Colonic mucosa (tissue), 4 donors: Measurements from ENCODE around the gene ADARB2. TPM values are rescaled to one million over a fixed set of nuclear protein-coding genes. Genes with fewer than 3 reads are reported as not detected.

Experiments
- DNase-seq: peaks from one replicate; pipeline ENCODE4 v3.0.0-alpha.2; 2020
- H3K27ac ChIP-seq: fragments of 200-600 bp; one replicate; pipeline ENCODE4 v1.8.0; 2021
- H3K27me3 ChIP-seq: fragments of 200-600 bp; one replicate; pipeline ENCODE4 v1.8.0; 2021
- H3K36me3 ChIP-seq: fragments of 200-600 bp; one replicate; pipeline ENCODE4 v1.8.0; 2021
- H3K4me1 ChIP-seq: fragments of 200-600 bp; one replicate; pipeline ENCODE4 v1.8.0; 2021; ENCODE audit warnings: mild to moderate bottlenecking
- H3K4me3 ChIP-seq: fragments of 200-600 bp; one replicate; pipeline ENCODE4 v1.8.0; 2021
- H3K9ac ChIP-seq, 2 donors: one replicate each; pipeline ENCODE4 v1.7.0; 2013; ENCODE audit warnings: control low read depth in 2 of 2, low read depth in 2 of 2, low read length in 2 of 2
- H3K9me3 ChIP-seq: fragments of 200-600 bp; one replicate; pipeline ENCODE4 v1.8.0; 2021
- intact Hi-C: fragments of 100-400 bp; cut with DNase I; formaldehyde crosslinking; loops from one replicate; pipeline ENCODE4 v1.14.1; 2022
- total RNA-seq, 2 donors: library from RNA; stranded (reverse); fragmentation: NEBNext Ultra II Directional in 1 of 2; extraction: Animal tissue kit (Norgen Biotek cat#: 25700) in 1 of 2; gene quantifications; one replicate each; pipeline ENCODE4 v1.2.1, GENCODE V29; 2021
- TF ChIP-seq, protein P1 (sequence below): fragments of 200-600 bp; IDR thresholded peaks from one replicate; pipeline ENCODE4 v1.8.0; 2022; ENCODE audit warnings: antibody characterized with exemption, mild to moderate bottlenecking
- donor health status: healthy.
- donor health status: DM: no; HTN: no; CAD: no.
- donor health status: DM: no; HTN: no; CAD: no.

Gene ADARB2
- total RNA-seq, 2 donors from 2014 or later, result 0.19 TPM; not detected in 1

DNA sequence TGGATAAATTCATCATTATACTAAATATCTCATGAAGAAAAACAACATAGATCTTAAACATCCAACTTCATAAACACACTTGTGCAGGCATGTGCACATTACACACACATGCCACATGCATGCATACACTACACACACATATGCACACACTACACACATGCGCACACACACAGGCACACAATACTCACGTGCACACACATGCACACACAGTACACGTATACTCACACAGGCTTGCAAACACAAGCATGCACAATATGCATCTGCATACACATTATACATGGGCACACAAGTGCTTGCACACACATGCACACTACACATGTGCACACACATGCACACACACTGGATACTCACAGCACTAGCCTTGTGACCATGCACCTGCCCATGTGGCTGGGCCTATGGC, 105.2 kb downstream of the ADARB2 start:
- Histone ChIP-seq H3K36me3 (no peaks in the 10 kb centered on the region), H3K9me3 (no peaks in the 10 kb centered on the region), H3K9ac (no peak overlapping the region), H3K4me3 (no peak overlapping the region), H3K27ac (no peak overlapping the region), H3K27me3 (no peaks in the 10 kb centered on the region), H3K4me1 (no peaks in the 10 kb centered on the region)
- intact Hi-C loops, result no loop called here
- TF ChIP-seq, protein P1, sequence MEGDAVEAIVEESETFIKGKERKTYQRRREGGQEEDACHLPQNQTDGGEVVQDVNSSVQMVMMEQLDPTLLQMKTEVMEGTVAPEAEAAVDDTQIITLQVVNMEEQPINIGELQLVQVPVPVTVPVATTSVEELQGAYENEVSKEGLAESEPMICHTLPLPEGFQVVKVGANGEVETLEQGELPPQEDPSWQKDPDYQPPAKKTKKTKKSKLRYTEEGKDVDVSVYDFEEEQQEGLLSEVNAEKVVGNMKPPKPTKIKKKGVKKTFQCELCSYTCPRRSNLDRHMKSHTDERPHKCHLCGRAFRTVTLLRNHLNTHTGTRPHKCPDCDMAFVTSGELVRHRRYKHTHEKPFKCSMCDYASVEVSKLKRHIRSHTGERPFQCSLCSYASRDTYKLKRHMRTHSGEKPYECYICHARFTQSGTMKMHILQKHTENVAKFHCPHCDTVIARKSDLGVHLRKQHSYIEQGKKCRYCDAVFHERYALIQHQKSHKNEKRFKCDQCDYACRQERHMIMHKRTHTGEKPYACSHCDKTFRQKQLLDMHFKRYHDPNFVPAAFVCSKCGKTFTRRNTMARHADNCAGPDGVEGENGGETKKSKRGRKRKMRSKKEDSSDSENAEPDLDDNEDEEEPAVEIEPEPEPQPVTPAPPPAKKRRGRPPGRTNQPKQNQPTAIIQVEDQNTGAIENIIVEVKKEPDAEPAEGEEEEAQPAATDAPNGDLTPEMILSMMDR, result no peak
- no peak for DNase-seq

DNA sequence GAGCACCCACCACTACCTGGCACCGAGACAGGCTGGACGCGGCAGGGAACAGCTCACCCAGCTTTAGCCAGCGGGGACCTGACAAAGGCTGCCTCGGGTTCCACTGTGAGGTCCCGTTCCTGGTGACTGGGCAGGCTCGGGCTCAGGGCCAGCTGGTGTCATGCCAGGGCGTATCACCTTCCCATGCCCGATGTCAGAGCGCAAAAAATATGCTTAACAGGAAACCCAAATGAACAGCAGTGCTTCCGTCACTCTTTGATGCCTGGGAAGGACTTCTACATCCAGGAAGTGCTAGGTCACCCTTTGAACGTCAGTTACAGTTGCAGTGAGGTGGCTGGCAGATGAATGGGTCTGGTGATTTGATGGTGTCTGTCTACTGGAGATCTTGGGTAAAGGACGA, 106.0 kb downstream of the ADARB2 start:
- no peak for DNase-seq
- H3K9ac ChIP-seq, result no peak overlapping the region
- H3K4me1 ChIP-seq, result no peaks in the 10 kb centered on the region
- H3K9me3 ChIP-seq, result no peaks in the 10 kb centered on the region
- H3K4me3 ChIP-seq, result no peak overlapping the region
- TF ChIP-seq, protein P1, result no peak
- H3K27me3 ChIP-seq, result no peaks in the 10 kb centered on the region
- no peaks in the 10 kb centered on the region for H3K36me3 ChIP-seq
- no peak overlapping the region for H3K27ac ChIP-seq
- intact Hi-C loops, result no loop called here

DNA sequence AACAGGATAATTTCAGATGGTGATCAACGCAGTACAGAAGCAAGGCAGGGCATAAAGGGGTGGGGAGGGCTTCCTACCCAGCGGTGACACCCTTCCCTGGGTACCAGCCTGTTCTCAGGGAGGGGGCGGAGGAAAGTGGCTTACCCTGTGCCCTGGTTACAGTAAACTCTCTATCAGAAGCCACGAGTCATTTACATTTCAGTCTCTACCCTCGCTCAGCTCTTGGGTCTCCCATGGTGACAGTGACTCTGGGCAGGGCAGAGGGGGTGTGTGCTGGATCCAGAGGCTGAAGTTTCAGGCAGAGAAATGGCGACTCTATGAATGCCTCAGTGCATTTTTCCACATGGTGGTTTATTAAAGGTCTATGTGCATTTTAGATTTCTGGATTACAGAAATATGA, 107.0 kb downstream of the ADARB2 start:
- TF ChIP-seq, protein P1, result no peak
- Histone ChIP-seq H3K27me3 (no peaks in the 10 kb centered on the region), H3K9me3 (no peaks in the 10 kb centered on the region), H3K36me3 (no peaks in the 10 kb centered on the region), H3K9ac (no peak overlapping the region), H3K27ac (no peak overlapping the region), H3K4me1 (no peaks in the 10 kb centered on the region), H3K4me3 (no peak overlapping the region)
- intact Hi-C loops, result no loop called here
- DNase-seq, result no peak

DNA sequence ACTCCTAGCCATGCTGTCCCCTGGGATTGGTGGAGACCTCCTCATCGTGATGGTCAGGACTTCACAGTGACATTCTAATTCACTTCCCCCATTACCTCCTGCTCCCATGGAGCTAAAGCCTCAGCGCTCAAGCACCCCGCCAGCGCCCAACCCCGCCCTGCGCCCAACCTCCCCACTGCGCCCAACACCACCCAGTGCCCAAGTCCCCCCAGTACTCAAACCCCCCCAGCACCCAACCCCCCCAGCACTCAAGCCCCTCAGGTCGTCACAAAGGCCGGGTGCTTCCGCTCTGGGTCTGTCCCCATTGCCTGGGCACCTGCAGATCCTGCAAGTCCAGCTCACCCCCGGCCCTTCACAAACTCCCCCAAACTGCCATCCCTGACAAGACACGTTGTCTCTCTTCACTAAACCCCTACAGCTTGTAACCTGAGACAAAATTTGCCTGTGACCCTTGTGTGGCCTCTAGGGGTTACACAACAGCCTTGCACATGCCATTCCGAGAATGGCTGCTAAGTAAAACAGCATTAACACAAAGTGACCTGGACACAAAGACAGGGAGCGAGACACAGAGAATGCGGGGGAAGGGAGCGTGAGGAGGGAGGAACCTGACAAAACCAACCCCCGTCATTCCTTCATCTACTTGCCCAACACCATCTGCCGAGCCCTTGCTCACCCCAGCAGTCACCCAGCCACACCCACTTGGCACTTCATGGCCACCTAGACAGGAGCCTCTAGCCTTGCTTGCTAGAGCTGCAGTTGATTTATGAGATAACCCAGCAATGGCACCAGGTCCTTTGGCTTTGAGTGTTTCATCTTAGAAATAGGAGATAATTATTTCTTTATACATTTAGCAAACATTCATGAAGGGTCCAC, 107.8 kb downstream of the ADARB2 start:
- no peaks in the 10 kb centered on the region for H3K9me3 ChIP-seq
- H3K27me3 ChIP-seq, result no peaks in the 10 kb centered on the region
- intact Hi-C loops, result no loop called here
- TF ChIP-seq, protein P1, result no peak
- no peak overlapping the region for H3K27ac ChIP-seq
- no peak overlapping the region for H3K9ac ChIP-seq
- no peaks in the 10 kb centered on the region for H3K36me3 ChIP-seq
- DNase-seq, result no peak
- H3K4me1 ChIP-seq, result no peaks in the 10 kb centered on the region
- H3K4me3 ChIP-seq, result no peak overlapping the region

DNA sequence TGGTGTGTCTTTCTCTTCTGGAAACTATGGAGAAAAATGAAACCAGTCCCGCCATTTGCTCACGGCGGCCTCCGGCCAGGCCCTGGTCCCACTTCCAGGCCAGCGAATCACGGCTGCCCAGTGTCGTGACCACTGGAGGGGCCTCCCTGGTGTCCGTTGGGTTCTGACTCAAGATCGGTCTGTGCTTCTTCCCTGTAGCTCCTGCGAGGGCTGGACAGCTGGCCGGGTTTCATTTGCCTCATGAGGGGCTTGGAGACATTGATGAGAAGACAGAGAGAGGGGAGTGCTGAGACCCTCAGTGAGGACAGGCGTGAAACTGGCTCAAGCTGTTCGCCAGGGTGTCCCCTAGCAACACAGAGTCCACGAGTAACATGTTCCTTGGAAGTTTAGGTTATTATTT, 108.6 kb downstream of the ADARB2 start:
- Histone ChIP-seq H3K36me3 (no peaks in the 10 kb centered on the region), H3K9me3 (no peaks in the 10 kb centered on the region), H3K4me3 (no peak overlapping the region), H3K4me1 (no peaks in the 10 kb centered on the region), H3K27ac (no peak overlapping the region), H3K9ac (no peak overlapping the region), H3K27me3 (no peaks in the 10 kb centered on the region)
- TF ChIP-seq, protein P1, result no peak
- intact Hi-C loops, result no loop called here
- DNase-seq, result no peak
